ENCODE measurements around the gene FBXL7. TPM values are rescaled to one million over a fixed set of nuclear protein-coding genes. Genes with fewer than 3 reads are reported as not detected.

FBXL7 gene
- total RNA-seq, 5 donors from 2014 or later (not counting 1 experiment from before 2014, with no cell fraction given) = 0.06 to 0.07 TPM; not detected in 3

DNA sequence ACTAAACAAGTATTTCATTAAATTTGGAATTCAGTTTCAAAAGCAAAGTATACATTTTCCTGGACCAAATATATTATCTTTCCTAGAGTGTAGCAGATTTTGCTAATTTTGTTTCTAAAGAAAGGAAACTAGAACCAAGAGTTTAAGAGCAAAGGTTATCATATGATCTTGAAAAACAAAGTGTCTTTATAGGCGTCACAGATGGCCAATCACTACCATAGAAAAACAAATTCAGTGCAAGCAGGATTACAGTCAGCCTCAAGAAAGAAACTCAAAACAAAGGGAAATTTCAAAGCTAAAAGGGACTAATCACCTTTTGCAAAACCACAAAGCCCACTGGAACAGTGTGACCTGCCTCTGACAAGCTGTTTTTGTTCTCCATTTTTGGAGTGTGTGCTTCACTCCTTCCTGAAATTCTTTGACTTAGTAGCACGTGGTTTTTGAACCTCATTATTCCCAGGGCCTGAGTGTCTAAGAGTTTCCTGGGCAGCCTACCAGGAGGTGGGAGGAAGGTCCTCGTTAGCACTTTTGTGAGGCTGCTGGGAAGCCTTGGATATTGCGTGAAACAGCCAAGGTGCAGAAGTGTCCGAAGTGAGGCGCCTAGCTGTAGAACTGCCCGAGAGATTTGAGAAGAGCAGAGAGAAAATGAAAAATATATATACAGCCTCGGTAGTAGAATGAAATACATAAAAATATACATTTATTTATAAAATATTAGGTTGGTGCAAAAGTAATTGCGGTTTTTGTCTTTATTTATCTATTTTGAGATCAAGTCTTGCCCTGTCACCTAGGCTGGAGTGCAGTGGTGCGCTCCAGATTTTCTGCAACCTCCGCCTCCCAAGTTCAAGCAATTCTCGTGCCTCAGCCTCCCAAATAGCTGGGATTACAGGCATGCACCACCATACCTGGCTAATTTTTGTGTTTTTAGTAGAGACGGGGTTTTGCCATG, 433.6 kb downstream of the FBXL7 start:
- Histone ChIP-seq H3K4me1 (ENCODE audit: control insufficient read depth in 1 of 2, extremely low read depth in 1 of 2, insufficient read depth in 2 of 2, low read length in 2 of 2) (no peaks in the 10 kb centered on the region), H3K36me3 (ENCODE audit: control insufficient read depth in 2 of 2, extremely low read depth in 1 of 2, insufficient read depth in 1 of 2, low read length in 1 of 2) (no peaks in the 10 kb centered on the region), H3K27ac (ENCODE audit: low read length) (no peak overlapping the region), H3K9me3 (no peaks in the 10 kb centered on the region), H3K27me3 (replicated peaks in 1 of 2; ENCODE audit: control insufficient read depth in 2 of 2, extremely low read depth in 1 of 2, insufficient read depth in 2 of 2, low read length in 1 of 2) (no peaks in the 10 kb centered on the region), H3K4me3 (ENCODE audit: control insufficient read depth in 1 of 2, extremely low read depth in 1 of 2, low read length in 1 of 2) (no peak overlapping the region)
- DNase-seq (no peak), ATAC-seq (replicated peaks in 1 of 4) (no peak)
- no peak overlapping the region for H3K4me3 Mint-ChIP-seq
- no peak overlapping the region for H3K27ac Mint-ChIP-seq
- ChIA-PET CTCF (no interaction called here), POLR2A (no interaction called here)
- peaks cover 2 to 10% (median 9%) of the 10 kb centered on the region in 3 donors for H3K9me3 Mint-ChIP-seq
- H3K27me3 Mint-ChIP-seq = no peaks in the 10 kb centered on the region
- no peaks in the 10 kb centered on the region for H3K36me3 Mint-ChIP-seq
- H3K4me1 Mint-ChIP-seq = no peaks in the 10 kb centered on the region
- 76% methylated on average over 4 of the region's 13 CpGs for WGBS (ENCODE audit: insufficient coverage)

DNA sequence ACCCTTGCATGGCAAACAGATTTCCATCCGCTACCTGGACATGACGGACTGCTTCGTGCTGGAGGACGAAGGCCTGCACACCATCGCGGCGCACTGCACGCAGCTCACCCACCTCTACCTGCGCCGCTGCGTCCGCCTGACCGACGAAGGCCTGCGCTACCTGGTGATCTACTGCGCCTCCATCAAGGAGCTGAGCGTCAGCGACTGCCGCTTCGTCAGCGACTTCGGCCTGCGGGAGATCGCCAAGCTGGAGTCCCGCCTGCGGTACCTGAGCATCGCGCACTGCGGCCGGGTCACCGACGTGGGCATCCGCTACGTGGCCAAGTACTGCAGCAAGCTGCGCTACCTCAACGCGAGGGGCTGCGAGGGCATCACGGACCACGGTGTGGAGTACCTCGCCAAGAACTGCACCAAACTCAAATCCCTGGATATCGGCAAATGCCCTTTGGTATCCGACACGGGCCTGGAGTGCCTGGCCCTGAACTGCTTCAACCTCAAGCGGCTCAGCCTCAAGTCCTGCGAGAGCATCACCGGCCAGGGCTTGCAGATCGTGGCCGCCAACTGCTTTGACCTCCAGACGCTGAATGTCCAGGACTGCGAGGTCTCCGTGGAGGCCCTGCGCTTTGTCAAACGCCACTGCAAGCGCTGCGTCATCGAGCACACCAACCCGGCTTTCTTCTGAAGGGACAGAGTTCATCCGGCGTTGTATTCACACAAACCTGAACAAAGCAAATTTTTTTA, 436.7 kb downstream of the FBXL7 start:
- Mint-ChIP-seq H3K36me3 (no peaks in the 10 kb centered on the region), H3K27ac (no peak overlapping the region), H3K9me3 (peaks cover 4 to 7% (median 7%) of the 10 kb centered on the region in 3 donors), H3K4me1 (no peaks in the 10 kb centered on the region), H3K4me3 (no peak overlapping the region), H3K27me3 (no peaks in the 10 kb centered on the region)
- ChIA-PET POLR2A (no interaction called here), CTCF (no interaction called here)
- Histone ChIP-seq H3K4me3 (ENCODE audit: control insufficient read depth in 1 of 2, extremely low read depth in 1 of 2, low read length in 1 of 2) (no peak overlapping the region), H3K27me3 (replicated peaks in 1 of 2; ENCODE audit: control insufficient read depth in 2 of 2, extremely low read depth in 1 of 2, insufficient read depth in 2 of 2, low read length in 1 of 2) (no peaks in the 10 kb centered on the region), H3K4me1 (ENCODE audit: control insufficient read depth in 1 of 2, extremely low read depth in 1 of 2, insufficient read depth in 2 of 2, low read length in 2 of 2) (no peaks in the 10 kb centered on the region), H3K9me3 (no peaks in the 10 kb centered on the region), H3K36me3 (ENCODE audit: control insufficient read depth in 2 of 2, extremely low read depth in 1 of 2, insufficient read depth in 1 of 2, low read length in 1 of 2) (no peaks in the 10 kb centered on the region), H3K27ac (ENCODE audit: low read length) (no peak overlapping the region)
- DNase-seq = no peak
- ATAC-seq (replicated peaks in 1 of 4) = no peak
- WGBS (ENCODE audit: insufficient coverage) = 95% methylated on average over 59 of the region's 60 CpGs

DNA sequence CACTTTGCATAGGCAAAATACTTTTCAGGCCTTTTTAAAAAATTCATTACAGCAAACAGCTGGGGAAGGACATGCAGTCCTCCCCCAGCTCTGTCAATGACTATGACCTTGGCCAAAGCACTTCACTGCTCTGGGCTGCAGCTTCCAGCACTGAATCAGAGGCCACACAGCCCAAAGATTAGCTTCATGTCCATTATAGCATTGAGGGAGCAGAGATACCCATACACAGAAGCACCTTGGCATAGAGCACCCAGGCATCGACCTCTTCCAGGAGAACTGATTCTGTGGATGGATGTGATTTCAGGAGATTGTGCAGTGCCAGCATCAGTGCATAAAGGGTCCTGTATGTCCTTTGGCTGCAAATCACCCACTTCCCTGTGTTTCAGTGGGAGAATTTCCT, 437.7 kb downstream of the FBXL7 start:
- ChIA-PET CTCF (no interaction called here), POLR2A (no interaction called here)
- H3K36me3 Mint-ChIP-seq = no peaks in the 10 kb centered on the region
- Histone ChIP-seq H3K4me1 (ENCODE audit: control insufficient read depth in 1 of 2, extremely low read depth in 1 of 2, insufficient read depth in 2 of 2, low read length in 2 of 2) (no peaks in the 10 kb centered on the region), H3K9me3 (no peaks in the 10 kb centered on the region), H3K4me3 (ENCODE audit: control insufficient read depth in 1 of 2, extremely low read depth in 1 of 2, low read length in 1 of 2) (no peak overlapping the region), H3K27me3 (replicated peaks in 1 of 2; ENCODE audit: control insufficient read depth in 2 of 2, extremely low read depth in 1 of 2, insufficient read depth in 2 of 2, low read length in 1 of 2) (no peaks in the 10 kb centered on the region), H3K36me3 (ENCODE audit: control insufficient read depth in 2 of 2, extremely low read depth in 1 of 2, insufficient read depth in 1 of 2, low read length in 1 of 2) (no peaks in the 10 kb centered on the region), H3K27ac (ENCODE audit: low read length) (no peak overlapping the region)
- no peaks in the 10 kb centered on the region for H3K27me3 Mint-ChIP-seq
- WGBS (ENCODE audit: insufficient coverage) = no CpG with 5 or more reads among the region's 1 CpG
- H3K27ac Mint-ChIP-seq = no peak overlapping the region
- ATAC-seq (replicated peaks in 1 of 4) (no peak), DNase-seq (no peak)
- H3K4me3 Mint-ChIP-seq = no peak overlapping the region
- H3K4me1 Mint-ChIP-seq = no peaks in the 10 kb centered on the region
- peaks cover 4 to 6% (median 6%) of the 10 kb centered on the region in 3 donors for H3K9me3 Mint-ChIP-seq

DNA sequence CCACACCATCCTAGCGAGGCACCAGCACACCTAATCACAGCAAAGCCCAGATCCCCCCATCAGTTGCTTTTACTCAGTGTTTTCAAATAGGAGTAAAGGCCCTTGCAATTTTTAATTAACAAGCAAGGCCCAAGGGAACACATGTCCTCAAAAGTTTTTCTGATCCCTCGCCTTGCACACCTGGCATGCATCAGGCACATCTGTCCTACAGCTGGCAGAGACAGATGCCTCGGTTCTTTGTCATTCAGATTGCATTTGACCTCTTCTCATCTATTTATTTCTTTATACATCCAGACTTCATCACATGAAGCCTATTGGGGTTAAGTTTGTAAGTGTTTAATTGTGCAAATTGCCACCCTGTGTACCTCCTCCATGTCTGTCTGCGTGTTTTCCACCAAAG, 438.2 kb downstream of the FBXL7 start:
- ChIA-PET CTCF (no interaction called here), POLR2A (no interaction called here)
- H3K27me3 ChIP-seq (replicated peaks in 1 of 2; ENCODE audit: control insufficient read depth in 2 of 2, extremely low read depth in 1 of 2, insufficient read depth in 2 of 2, low read length in 1 of 2) = no peaks in the 10 kb centered on the region
- no peaks in the 10 kb centered on the region for H3K9me3 ChIP-seq
- no peaks in the 10 kb centered on the region for H3K36me3 Mint-ChIP-seq
- no peak overlapping the region for H3K4me3 ChIP-seq (ENCODE audit: control insufficient read depth in 1 of 2, extremely low read depth in 1 of 2, low read length in 1 of 2)
- no peak overlapping the region for H3K27ac Mint-ChIP-seq
- no peak overlapping the region for H3K27ac ChIP-seq (ENCODE audit: low read length)
- no peak overlapping the region for H3K4me3 Mint-ChIP-seq
- H3K36me3 ChIP-seq (ENCODE audit: control insufficient read depth in 2 of 2, extremely low read depth in 1 of 2, insufficient read depth in 1 of 2, low read length in 1 of 2) = no peaks in the 10 kb centered on the region
- ATAC-seq (replicated peaks in 1 of 4) (no peak), DNase-seq (no peak)
- peaks cover 4 to 6% (median 4%) of the 10 kb centered on the region in 3 donors for H3K9me3 Mint-ChIP-seq
- WGBS (ENCODE audit: insufficient coverage) = 73% methylated on average over 3 of the region's 4 CpGs
- H3K4me1 ChIP-seq (ENCODE audit: control insufficient read depth in 1 of 2, extremely low read depth in 1 of 2, insufficient read depth in 2 of 2, low read length in 2 of 2) = no peaks in the 10 kb centered on the region
- H3K4me1 Mint-ChIP-seq = no peaks in the 10 kb centered on the region
- no peaks in the 10 kb centered on the region for H3K27me3 Mint-ChIP-seq

DNA sequence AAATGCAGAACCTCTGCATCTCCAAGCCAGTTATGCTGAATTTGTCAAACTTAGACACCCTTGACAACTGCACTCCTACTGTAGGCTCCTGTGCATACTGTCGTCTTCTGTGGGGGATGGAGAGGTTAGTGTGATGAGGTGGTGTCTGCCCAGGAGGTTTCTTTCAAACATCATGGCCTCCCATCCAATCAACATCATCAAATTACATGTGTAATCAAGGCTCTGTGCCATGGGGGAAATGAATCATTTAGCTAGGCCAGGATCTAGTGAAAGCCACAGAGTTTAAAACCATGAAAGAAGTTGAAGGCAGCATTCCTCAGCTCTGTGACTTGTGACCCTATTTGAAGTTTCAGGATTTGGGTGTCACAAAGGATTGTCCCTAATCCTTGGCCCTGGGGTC, 439.0 kb downstream of the FBXL7 start:
- ChIA-PET CTCF (no interaction called here), POLR2A (no interaction called here)
- H3K4me3 Mint-ChIP-seq = no peak overlapping the region
- ATAC-seq (replicated peaks in 1 of 4) (no peak), DNase-seq (no peak)
- no peak overlapping the region for H3K27ac ChIP-seq (ENCODE audit: low read length)
- H3K36me3 ChIP-seq (ENCODE audit: control insufficient read depth in 2 of 2, extremely low read depth in 1 of 2, insufficient read depth in 1 of 2, low read length in 1 of 2) = no peaks in the 10 kb centered on the region
- no peaks in the 10 kb centered on the region for H3K27me3 Mint-ChIP-seq
- no peaks in the 10 kb centered on the region for H3K27me3 ChIP-seq (replicated peaks in 1 of 2; ENCODE audit: control insufficient read depth in 2 of 2, extremely low read depth in 1 of 2, insufficient read depth in 2 of 2, low read length in 1 of 2)
- H3K27ac Mint-ChIP-seq = no peak overlapping the region
- H3K36me3 Mint-ChIP-seq = no peaks in the 10 kb centered on the region
- WGBS (ENCODE audit: insufficient coverage) = no CpG with 5 or more reads among the region's 1 CpG
- H3K9me3 ChIP-seq = no peaks in the 10 kb centered on the region
- no peaks in the 10 kb centered on the region for H3K4me1 ChIP-seq (ENCODE audit: control insufficient read depth in 1 of 2, extremely low read depth in 1 of 2, insufficient read depth in 2 of 2, low read length in 2 of 2)
- peaks cover 2 to 6% (median 4%) of the 10 kb centered on the region in 3 donors for H3K9me3 Mint-ChIP-seq
- H3K4me1 Mint-ChIP-seq = no peaks in the 10 kb centered on the region
- no peak overlapping the region for H3K4me3 ChIP-seq (ENCODE audit: control insufficient read depth in 1 of 2, extremely low read depth in 1 of 2, low read length in 1 of 2)

DNA sequence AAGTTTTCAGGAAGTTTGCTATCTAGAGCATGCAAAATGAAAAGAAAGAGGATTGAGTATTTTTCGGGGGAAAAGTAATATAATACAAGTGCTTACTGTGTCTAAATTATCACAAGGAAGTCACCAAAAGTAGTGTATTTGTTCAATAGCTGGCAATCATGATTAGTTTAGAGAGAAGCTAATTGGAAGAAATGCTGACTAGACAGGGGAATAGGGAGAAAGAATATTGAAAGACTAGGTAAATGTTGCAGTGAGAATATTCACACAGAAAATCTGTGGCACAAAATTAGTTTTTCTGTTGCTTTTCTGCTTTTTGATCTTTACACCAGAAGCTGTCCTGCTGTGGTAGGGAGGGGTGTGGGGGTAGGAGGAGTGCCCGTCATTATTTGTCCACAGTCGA, 440.9 kb downstream of the FBXL7 start:
- Mint-ChIP-seq H3K27ac (no peak overlapping the region), H3K9me3 (peaks cover 2 to 6% (median 4%) of the 10 kb centered on the region in 3 donors), H3K4me1 (no peaks in the 10 kb centered on the region), H3K4me3 (no peak overlapping the region), H3K27me3 (no peaks in the 10 kb centered on the region), H3K36me3 (no peaks in the 10 kb centered on the region)
- DNase-seq (no peak), ATAC-seq (replicated peaks in 1 of 4) (no peak)
- WGBS (ENCODE audit: insufficient coverage) = 94% methylated on average over 2 of the region's 3 CpGs
- Histone ChIP-seq H3K4me3 (ENCODE audit: control insufficient read depth in 1 of 2, extremely low read depth in 1 of 2, low read length in 1 of 2) (no peak overlapping the region), H3K4me1 (ENCODE audit: control insufficient read depth in 1 of 2, extremely low read depth in 1 of 2, insufficient read depth in 2 of 2, low read length in 2 of 2) (no peaks in the 10 kb centered on the region), H3K27me3 (replicated peaks in 1 of 2; ENCODE audit: control insufficient read depth in 2 of 2, extremely low read depth in 1 of 2, insufficient read depth in 2 of 2, low read length in 1 of 2) (no peaks in the 10 kb centered on the region), H3K27ac (ENCODE audit: low read length) (no peak overlapping the region), H3K9me3 (no peaks in the 10 kb centered on the region), H3K36me3 (ENCODE audit: control insufficient read depth in 2 of 2, extremely low read depth in 1 of 2, insufficient read depth in 1 of 2, low read length in 1 of 2) (no peaks in the 10 kb centered on the region)
- CTCF ChIA-PET = no interaction called here
- POLR2A ChIA-PET = no interaction called here

Data from T-cell (primary cell).